ENCODE results near the gene NSMCE3. TPM values are rescaled to one million over a fixed set of nuclear protein-coding genes. Genes with fewer than 3 reads are reported as not detected.

The NSMCE3 gene
- total and polyA plus RNA-seq, 9 of the 15 experiments (the other 6 are each of a cell fraction or from before 2014, with no cell fraction given) = 0.92 to 8.4 (median 5.4) TPM

GRCh38 chr15:29263289-29263688 is 6.3 kb downstream of the NSMCE3 start (continued):
- no peak for TF ChIP-seq HMBOX1 (IDR thresholded peaks at IDR 0.05)
- no peak for TF ChIP-seq ZNF778 (CRISPR knock-in tag; IDR thresholded peaks at IDR 0.05)
- TF ChIP-seq PTBP1 (IDR thresholded peaks at IDR 0.05; ENCODE audit: low read depth, low read length) = no peak
- TF ChIP-seq NKRF (IDR thresholded peaks at IDR 0.05; ENCODE audit: borderline replicate concordance) = no peak
- TF ChIP-seq TBL1XR1 (IDR thresholded peaks at IDR 0.05; ENCODE audit: low read length in 2 of 2) = no peak

- no peak for DNase-seq (ENCODE audit: extremely low read depth in 1 of 4, low spot score in 3 of 4)
- BruUV-seq (replicated peaks) = no TSS peak
- in situ Hi-C loops (cut with MboI) = no loop called here
- intact Hi-C loops (cut with micrococcal nuclease) = no loop called here
- Histone ChIP-seq H2AFZ (ENCODE audit: low read depth, low read length) (no peak overlapping the region), H3K4me1 (replicated peaks in 1 of 2; ENCODE audit: control insufficient read depth in 2 of 2, insufficient read depth in 2 of 2, low read length in 2 of 2) (no peaks in the 10 kb centered on the region; a peak in 1 of 5 replicates), H3K27ac (ENCODE audit: extremely low read depth, low read depth, low read length) (no peak overlapping the region), H3K4me3 (no peak overlapping the region), H4K20me1 (replicated peaks; ENCODE audit: control insufficient read depth, insufficient read depth, low read length) (no peaks in the 10 kb centered on the region), H3K9ac (ENCODE audit: insufficient read depth in 1 of 2, low read depth in 2 of 2, low read length in 2 of 2) (no peak overlapping the region), H3K4me2 (ENCODE audit: insufficient read depth, low read length) (no peak overlapping the region), H3K9me3 (replicated peaks; ENCODE audit: control insufficient read depth, insufficient read depth, low read depth, low read length) (no peaks in the 10 kb centered on the region), H3K36me3 (ENCODE audit: control insufficient read depth, insufficient read depth, low read length) (no peaks in the 10 kb centered on the region), H3K79me2 (ENCODE audit: control insufficient read depth, insufficient read depth, low read length) (peaks cover 1% of the 10 kb centered on the region; the same call in 1 of the 3 replicates), H3K9me1 (ENCODE audit: control insufficient read depth, insufficient read depth, low read length) (no peaks in the 10 kb centered on the region), H3K27me3 (ENCODE audit: control insufficient read depth in 2 of 2, insufficient read depth in 2 of 2, low read length in 2 of 2) (peaks cover 0 to 2% of the 10 kb centered on the region in 2 experiments; a peak in 1 of 5 replicates)
- ChIA-PET CTCF (ENCODE audit: low intra/inter-chr PET ratio) (no interaction called here), POLR2A (interaction anchor here (0.6 kb wide), 1 partner anchor 168 kb away, joined by 3 read pairs; no protein-coding TSS in a partner anchor)
- no peak for ATAC-seq
- no peak for FAIRE-seq
- WGBS (ENCODE audit: insufficient coverage, low coverage, missing lambda C conversion rate) = 11% methylated on average over 2 of the region's 2 CpGs
- TF ChIP-seq SIX5 (IDR thresholded peaks at IDR 0.05; ENCODE audit: borderline replicate concordance in 1 of 2, insufficient read depth in 1 of 2, low read depth in 1 of 2, low read length in 2 of 2) (no peak), HMG20B (CRISPR knock-in tag; IDR thresholded peaks at IDR 0.05) (no peak), ETS2 (tag; IDR thresholded peaks at IDR 0.05; ENCODE audit: borderline replicate concordance, poor library complexity, severe bottlenecking) (no peak), DPF2 (IDR thresholded peaks at IDR 0.05) (no peak)
Measured at GRCh38 chr15:29262738-29263137, 6.9 kb downstream of the NSMCE3 start.

All from K562 (cell line).